Rectal smooth muscle tissue (tissue), 1 donor: ENCODE measurements around the gene SEMA4B.
"Not testable (repeated sequence)": the region's sequence is repeated elsewhere in the genome, so short reads cannot be mapped to it uniquely, and the experiment has no call there.

Experiments used
- H3K27ac ChIP-seq: one replicate; pipeline ENCODE4 v1.7.0; 2013; ENCODE audit warnings: low read depth, low read length, inconsistent platforms
- H3K27me3 ChIP-seq: one replicate; pipeline ENCODE4 v1.7.0; 2013; ENCODE audit warnings: low read length; ENCODE audit not compliant: control insufficient read depth, insufficient read depth
- H3K36me3 ChIP-seq: one replicate; pipeline ENCODE4 v1.7.0; 2013; ENCODE audit warnings: low read length; ENCODE audit not compliant: control insufficient read depth, insufficient read depth
- H3K4me1 ChIP-seq: one replicate; pipeline ENCODE4 v1.7.0; 2013; ENCODE audit warnings: low read length; ENCODE audit not compliant: control insufficient read depth, insufficient read depth
- H3K4me3 ChIP-seq: one replicate; pipeline ENCODE4 v1.7.0; 2013; ENCODE audit warnings: low read length
- H3K9ac ChIP-seq: one replicate; pipeline ENCODE4 v1.7.0; 2013; ENCODE audit warnings: low read length

SEMA4B gene, protein sequence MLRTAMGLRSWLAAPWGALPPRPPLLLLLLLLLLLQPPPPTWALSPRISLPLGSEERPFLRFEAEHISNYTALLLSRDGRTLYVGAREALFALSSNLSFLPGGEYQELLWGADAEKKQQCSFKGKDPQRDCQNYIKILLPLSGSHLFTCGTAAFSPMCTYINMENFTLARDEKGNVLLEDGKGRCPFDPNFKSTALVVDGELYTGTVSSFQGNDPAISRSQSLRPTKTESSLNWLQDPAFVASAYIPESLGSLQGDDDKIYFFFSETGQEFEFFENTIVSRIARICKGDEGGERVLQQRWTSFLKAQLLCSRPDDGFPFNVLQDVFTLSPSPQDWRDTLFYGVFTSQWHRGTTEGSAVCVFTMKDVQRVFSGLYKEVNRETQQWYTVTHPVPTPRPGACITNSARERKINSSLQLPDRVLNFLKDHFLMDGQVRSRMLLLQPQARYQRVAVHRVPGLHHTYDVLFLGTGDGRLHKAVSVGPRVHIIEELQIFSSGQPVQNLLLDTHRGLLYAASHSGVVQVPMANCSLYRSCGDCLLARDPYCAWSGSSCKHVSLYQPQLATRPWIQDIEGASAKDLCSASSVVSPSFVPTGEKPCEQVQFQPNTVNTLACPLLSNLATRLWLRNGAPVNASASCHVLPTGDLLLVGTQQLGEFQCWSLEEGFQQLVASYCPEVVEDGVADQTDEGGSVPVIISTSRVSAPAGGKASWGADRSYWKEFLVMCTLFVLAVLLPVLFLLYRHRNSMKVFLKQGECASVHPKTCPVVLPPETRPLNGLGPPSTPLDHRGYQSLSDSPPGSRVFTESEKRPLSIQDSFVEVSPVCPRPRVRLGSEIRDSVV

DNA sequence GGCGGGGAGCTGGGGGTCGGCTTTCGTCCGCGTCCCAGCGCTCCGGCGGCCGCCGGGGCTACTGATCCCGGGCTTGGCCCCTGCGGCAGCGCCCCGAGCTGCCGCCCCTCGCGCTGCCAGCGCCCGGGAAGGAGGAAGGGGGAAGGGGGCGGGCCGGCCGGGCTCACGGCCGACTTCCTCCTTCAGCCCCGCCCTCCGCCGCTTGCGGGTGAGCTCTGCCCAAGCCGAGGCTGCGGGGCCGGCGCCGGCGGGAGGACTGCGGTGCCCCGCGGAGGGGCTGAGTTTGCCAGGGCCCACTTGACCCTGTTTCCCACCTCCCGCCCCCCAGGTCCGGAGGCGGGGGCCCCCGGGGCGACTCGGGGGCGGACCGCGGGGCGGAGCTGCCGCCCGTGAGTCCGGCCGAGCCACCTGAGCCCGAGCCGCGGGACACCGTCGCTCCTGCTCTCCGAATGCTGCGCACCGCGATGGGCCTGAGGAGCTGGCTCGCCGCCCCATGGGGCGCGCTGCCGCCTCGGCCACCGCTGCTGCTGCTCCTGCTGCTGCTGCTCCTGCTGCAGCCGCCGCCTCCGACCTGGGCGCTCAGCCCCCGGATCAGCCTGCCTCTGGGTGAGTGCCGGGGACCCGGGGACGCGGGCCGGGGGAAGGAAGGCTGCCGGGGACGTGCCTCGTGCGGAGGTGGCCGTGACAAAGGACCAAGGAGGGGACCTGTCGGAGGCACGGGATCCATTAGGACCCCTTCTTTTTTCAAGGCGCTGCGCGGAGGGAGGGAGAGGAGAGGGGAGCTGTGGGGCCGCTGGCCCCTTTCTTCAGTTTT is at the start of gene SEMA4B:
Gene SEMA4B, plus strand, starts transcription at position 201 of the 814 bp plus-strand sequence. Its CDS starts 249 bp downstream, at position 450.
- Histone ChIP-seq H3K27me3 (no peaks in the 10 kb centered on the region), H3K4me1 (peaks cover 6% of the 10 kb centered on the region), H3K9ac (peak within 1 kb of the TSS; percentile 72), H3K36me3 (peaks cover 6% of the 10 kb centered on the region), H3K27ac (peak within 1 kb of the TSS; percentile 90), H3K4me3 (peak within 1 kb of the TSS; percentile 81)

DNA sequence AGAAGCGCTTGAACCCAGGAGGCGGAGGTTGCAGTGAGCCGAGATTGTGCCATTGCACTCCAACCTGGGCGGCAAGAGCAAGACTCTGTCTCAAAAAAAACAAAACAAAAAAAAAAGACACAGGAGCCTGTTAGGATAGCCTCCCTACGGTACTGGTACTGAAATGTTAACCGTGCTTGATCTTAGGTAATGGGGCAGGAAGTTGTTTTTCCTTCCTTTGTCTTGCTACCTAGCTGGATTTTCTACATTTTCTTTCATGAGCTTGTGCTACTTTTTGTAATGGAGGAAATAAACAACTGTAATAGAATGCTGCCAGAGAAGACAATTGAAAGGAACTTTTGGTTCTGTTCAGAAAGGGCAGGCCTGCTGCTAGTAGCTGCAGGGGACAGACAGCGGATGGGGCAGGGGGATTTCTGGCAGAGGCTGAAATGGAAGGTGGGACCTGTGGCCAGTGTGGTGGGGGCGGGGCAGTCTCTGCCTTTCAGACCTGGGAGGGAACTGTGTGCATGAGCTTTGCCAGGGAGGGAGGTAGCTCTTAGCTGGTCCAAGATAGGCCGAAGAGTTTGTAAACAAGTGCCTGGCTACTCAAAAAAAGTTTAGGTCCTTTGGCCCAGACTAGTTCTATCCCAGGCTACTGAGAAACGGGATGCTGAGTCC is 49.0 kb upstream of the SEMA4B start:
- Histone ChIP-seq H3K9ac (no peak overlapping the region), H3K4me3 (no peak overlapping the region), H3K4me1 (no peaks in the 10 kb centered on the region), H3K27ac (no peak overlapping the region), H3K27me3 (no peaks in the 10 kb centered on the region), H3K36me3 (no peaks in the 10 kb centered on the region)

DNA sequence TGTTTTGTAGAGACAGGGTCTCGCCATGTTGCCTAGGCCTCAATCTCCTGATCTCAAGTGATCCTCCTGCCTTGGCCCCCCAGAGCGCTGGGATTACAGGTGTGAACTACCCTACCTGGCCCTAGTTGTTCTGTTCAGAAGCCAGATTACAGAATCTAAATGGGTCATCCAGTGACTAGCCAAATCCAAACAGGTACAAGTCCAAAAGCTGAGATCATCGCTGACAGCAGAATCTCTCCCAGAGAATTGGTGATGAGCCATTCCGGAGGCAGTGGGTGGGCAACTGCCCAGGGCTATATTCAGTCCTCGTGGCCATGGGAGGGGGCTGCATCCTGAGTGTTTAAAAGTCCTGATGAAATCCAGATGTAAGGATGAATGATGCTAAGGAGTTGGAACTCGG is 47.5 kb upstream of the SEMA4B start:
- Histone ChIP-seq H3K27ac (no peak overlapping the region), H3K4me1 (peaks cover 7% of the 10 kb centered on the region), H3K36me3 (no peaks in the 10 kb centered on the region), H3K27me3 (no peaks in the 10 kb centered on the region), H3K4me3 (no peak overlapping the region), H3K9ac (no peak overlapping the region)

DNA sequence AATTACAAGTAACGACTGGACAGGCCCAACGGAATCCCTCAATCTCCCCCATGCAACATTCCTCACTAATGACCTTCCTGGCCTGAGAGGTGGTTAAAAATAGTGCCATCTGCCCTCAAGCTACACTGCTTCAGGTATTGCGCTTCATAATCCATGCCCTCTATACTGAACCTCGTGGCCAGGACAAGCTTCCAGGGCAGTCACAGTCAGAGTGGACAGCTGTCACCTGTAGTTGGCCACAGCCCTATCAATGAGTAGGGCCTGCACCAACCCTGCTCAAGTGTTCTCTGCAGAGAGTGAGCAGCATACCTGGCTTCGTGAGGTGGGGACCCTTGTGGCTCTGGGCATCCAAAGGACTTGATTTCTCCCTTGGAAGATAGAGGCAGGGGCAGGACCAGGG is 46.9 kb upstream of the SEMA4B start:
- Histone ChIP-seq H3K36me3 (no peaks in the 10 kb centered on the region), H3K9ac (no peak overlapping the region), H3K4me3 (no peak overlapping the region), H3K4me1 (peaks cover 11% of the 10 kb centered on the region), H3K27ac (peak overlapping the region; percentile 8), H3K27me3 (no peaks in the 10 kb centered on the region)

DNA sequence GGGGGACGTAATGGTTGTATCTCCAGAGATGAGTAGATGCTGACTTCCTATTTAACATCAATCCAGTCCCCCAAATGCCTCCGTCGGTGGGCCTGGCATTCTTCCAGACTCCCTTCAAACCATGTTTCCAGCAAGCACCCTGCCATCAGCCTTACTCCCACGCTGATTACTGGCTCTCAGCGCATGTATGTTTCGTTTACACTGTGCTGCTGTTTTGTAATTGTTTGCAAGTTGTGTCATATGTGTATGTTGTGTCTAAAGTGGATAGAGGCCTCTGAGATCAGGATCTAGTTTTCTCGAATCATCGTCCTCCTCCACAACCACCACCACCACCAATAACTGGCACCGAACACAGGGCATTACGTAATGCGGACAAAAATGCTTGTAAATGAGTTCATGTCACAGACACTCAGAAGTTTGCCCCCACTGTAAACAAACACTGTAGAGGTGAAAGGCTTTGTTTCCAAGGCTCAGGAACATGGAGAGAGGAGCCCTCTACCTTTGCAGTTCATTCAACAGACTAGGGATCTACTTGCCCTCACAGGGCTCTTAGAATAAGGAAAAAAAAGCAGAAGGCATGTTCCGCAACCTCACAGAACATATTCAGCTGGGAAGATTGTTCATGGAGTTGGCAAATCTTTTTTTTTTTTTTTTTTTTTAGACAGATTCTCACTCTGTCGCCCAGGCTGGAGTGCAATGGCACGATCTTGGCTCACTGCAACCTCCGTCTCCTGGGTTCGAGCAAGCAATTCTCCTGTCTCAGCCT is 46.1 kb upstream of the SEMA4B start:
- no peaks in the 10 kb centered on the region for H3K27me3 ChIP-seq
- H3K9ac ChIP-seq = no peak overlapping the region
- no peak overlapping the region for H3K4me3 ChIP-seq
- peak overlapping the region; percentile 8 for H3K27ac ChIP-seq
- H3K36me3 ChIP-seq = no peaks in the 10 kb centered on the region
- H3K4me1 ChIP-seq = peaks cover 14% of the 10 kb centered on the region

DNA sequence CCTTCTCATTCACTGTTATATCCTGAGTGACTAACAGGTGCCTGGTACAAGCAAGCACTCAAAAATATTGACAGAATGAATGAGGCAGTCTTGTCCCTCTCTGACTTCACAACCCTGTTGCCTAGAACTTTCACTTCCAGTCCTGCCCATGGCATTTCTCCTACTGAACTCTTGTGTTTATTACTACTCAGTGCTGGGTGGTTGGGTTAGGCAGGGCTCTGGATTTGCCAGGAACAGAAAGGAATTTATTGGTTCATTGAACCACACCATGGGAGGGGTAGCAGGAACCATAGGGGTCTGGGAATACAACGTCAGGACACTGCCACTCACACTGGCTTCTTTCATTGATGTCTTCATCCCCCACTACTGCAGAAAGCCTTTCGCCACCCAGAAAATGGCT is 41.9 kb upstream of the SEMA4B start:
- Histone ChIP-seq H3K4me3 (no peak overlapping the region), H3K4me1 (peaks cover 14% of the 10 kb centered on the region), H3K9ac (no peak overlapping the region), H3K27me3 (no peaks in the 10 kb centered on the region), H3K27ac (peak overlapping the region; percentile 93), H3K36me3 (no peaks in the 10 kb centered on the region)

DNA sequence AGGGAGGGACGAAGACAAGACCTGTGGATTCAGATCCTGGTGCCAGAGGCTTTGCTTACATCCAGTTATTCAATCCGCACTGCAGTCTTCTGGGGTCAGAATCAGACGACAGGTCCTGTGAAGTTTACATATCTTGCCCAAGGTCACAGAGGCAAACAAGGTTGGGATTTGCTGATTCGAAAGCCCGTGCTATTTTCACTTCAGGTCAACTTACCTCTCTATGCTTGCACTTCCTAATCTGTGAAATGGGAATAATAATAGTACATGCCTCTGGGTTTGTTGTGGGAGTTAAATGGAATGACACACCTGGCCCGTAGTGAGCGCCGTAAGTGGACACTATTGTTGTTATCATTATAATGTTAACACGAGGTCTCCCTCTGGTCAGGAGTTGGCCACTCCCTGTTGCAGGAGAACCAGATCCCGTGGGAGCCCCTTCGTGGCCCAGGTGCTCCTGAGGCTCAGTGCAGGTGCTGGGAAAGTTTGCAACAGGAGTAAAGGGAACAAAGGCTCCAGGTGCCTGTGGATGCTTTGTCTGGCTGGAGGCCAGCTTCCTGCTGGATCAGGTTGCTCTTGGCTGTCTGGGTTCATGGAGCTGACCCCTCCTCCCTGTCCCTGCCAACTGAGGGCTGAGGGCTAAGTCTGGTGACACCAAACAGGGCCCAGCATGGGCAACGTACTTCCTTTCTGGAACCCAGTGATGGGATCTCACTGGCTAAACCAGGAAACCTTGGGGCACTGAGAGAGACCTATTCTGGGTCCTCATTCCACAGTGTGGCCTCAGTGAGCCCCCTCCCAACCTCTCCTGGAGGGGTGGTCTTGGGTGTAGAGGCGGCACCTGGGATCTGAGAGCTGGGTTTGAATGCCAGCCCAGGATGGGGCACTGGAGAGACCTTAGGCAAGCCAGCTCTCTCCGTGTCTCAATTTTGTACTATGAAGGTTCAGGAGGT is 40.1 kb upstream of the SEMA4B start:
- no peak overlapping the region for H3K9ac ChIP-seq
- no peaks in the 10 kb centered on the region for H3K36me3 ChIP-seq
- H3K27me3 ChIP-seq = no peaks in the 10 kb centered on the region
- no peak overlapping the region for H3K4me3 ChIP-seq
- peaks cover 20% of the 10 kb centered on the region for H3K4me1 ChIP-seq
- no peak overlapping the region for H3K27ac ChIP-seq

DNA sequence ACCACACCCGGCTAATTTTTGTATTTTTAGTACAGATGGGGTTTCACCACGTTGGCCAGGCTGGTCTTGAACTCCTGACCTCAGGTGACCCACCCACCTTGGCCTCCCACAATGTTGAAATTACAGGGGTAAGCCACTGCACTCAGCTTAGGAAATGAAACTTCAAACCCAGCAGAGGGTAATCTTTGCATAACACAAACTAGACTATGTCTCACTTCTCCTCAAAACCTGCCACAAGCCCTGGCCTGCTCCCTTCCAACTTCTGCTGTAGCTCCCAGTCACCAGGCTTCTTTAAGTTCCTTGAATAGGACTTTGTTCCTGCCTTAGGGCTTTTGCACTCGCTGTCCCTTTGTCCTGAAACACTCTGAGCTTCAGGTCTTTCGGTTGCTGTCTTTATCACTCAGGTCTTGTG is 39.2 kb upstream of the SEMA4B start:
- H3K9ac ChIP-seq = no peak overlapping the region
- H3K27ac ChIP-seq = no peak overlapping the region
- no peak overlapping the region for H3K4me3 ChIP-seq
- H3K36me3 ChIP-seq = no peaks in the 10 kb centered on the region
- H3K4me1 ChIP-seq = peaks cover 20% of the 10 kb centered on the region
- H3K27me3 ChIP-seq = no peaks in the 10 kb centered on the region

DNA sequence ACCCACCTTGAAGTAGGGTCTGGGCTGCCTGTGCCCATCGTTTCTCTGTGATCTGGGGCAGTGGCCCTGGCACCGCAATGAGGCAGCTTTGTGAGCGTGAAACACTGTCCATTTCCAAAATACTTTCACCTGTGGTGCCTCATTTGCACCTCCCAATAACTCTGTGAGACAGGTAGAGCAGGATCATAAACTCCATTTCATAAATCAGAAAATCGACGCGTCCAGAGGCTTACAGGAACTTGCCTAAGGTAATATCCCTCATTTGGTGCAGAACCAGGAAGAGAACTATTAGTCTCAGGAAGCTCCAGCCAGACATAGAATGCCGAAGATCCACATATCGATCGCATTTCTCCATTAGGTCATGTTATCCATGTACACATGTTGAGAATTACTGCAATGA is 38.2 kb upstream of the SEMA4B start:
- Histone ChIP-seq H3K9ac (no peak overlapping the region), H3K27ac (no peak overlapping the region), H3K27me3 (no peaks in the 10 kb centered on the region), H3K4me3 (no peak overlapping the region), H3K4me1 (peaks cover 20% of the 10 kb centered on the region), H3K36me3 (no peaks in the 10 kb centered on the region)

DNA sequence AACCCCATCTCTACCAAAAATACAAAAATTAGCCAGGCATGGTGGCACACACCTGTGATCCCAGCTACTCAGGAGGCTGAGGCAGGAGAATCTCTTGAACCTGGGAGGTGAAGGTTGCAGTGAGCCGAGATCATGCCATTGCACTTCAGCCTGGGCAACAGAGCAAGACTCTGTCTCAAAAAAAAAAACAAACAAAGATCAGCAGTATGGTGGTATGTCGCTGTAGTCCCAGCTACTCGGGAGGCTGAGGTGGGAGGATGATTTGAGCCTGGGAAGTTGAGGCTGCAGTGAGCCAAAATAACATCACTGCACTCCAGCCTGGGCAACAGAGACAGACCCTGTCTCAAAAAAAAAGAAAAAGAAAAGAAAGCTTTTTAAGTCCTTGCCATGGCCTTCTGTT is 36.9 kb upstream of the SEMA4B start:
- not testable (repeated sequence) for H3K4me1 ChIP-seq, H3K9ac ChIP-seq, H3K27ac ChIP-seq, H3K27me3 ChIP-seq, H3K36me3 ChIP-seq, H3K4me3 ChIP-seq
